Stimulated activated CD8-positive, alpha-beta memory T cell treated with anti-CD3 and anti-CD28 coated beads, Interleukin-2, amount 100 ng/mL, for 48 hours (primary cell): ENCODE data around the gene INPP4A.

ENCODE experiments used
- DNase-seq, 2 donors: peaks; one replicate each; pipeline ENCODE4 v3.0.0-alpha.2; 2020; ENCODE audit warnings: low read depth in 2 of 2

INPP4A gene

GRCh38 chr2:98460573-98461497, 16.2 kb downstream of the INPP4A start:
- DNase-seq: peak; percentile 58 to 76

DNA sequence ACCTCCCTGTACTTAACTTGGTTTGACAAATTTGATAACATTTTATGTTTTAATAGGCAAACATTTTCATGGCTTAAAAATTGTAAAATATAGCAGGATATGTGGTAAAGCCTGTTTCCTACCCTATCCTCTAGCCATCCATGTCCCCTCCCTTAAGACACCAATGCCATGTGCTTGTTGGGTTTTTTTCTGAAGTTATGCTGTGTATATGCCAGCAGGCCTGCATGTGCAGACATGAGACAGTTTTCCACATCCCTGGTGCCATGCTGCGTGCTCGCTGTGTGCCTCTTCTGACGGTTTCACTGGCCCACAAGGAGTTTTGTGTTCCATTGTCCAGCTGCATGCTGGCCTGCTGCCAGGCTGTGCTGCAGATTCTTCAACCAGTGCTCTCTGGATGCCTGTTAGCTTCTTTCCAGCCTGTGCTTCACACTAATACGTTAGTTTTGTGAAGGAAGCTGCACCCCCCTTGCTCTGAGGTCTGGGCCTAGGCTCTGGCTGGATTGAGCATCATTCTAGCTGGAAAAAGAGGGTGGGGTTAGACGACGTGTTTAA, 16.9 kb downstream of the INPP4A start:
- no peak for DNase-seq

DNA sequence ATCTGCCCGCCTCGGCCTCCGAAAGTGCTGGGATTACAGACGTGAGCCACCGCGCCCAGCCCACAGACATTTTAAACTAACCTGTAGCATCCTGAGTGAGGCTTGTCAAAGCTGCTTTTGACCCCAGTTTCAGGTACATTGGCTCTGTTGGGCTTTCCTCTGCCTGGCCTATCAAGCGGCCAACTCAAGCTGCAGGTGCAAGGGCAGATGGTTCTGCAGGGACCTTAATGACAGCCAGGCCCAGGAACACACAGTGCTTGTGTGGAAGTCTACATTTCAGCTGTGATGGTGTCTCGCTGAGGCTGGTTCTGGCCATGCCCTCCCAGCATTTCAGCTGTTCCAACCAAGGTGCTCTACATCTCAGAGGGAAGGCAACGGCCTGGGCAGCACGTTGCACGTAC, 18.4 kb downstream of the INPP4A start:
- DNase-seq: no peak

- no peak for DNase-seq
Observed at GRCh38 chr2:98463551-98463971, 18.9 kb downstream of the INPP4A start.

DNA sequence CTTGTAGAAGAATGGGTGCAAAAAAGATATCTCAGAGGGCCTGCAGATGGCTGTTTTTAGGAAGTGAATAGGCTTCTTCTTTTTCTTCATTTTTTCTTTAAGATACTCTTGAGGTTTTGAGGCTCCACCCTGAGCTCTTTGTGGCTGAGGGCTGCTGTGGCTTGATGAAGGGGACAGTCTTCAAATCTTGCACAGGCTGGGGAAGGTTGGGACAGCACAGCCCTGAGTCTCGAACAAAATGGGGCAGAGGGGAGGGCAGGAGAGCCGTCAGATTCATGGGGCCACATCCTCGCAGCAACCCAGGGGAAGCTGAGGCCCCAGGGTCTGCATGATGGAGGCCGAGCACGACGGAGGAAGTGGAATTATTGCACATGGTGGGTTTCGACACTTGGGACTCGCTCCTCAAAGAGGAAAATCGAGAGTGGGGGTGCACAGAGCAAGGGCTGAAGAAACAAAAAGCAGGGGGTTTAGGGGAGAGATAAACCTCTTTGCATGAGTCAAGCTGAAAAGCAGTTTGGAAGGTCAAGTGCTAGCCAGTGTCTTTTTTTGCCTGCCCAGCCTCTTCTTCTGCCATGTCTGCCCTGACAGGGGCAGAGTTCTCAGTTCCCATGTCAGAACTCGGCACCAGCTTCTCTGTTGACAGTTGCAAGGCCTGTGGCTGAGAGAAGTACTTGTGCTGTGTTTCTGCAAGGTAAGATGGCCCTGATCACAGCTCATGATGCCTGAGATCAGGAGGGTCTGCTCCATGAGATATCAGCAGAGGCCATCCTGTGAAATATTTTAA, 19.5 kb downstream of the INPP4A start:
- DNase-seq: no peak

DNA sequence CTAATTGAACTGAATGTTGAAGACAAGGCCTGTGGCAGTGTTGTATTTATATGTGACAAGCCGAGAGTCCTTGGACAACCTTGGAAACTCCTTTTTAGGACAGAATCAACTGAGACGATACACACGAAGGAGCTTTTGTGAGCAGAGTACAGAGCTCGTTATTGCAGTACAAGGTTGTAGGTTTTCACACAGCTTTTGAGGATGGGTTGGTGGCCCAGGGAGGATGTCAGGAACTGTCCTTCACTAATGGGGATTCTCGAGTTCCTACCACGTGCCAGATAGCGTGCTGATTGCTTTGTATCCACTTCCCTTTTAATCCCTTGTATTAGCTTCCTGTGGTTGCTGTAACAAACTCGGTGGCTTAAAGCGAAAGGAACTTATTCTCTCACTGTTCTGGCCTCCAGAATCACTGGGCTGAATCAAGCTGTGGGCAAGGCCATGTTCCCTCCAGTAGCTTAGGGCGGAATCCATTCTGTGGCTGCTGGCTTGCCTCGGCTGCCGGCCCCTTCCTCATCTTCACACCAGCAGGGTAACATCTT, 20.2 kb downstream of the INPP4A start:
- no peak for DNase-seq

DNA sequence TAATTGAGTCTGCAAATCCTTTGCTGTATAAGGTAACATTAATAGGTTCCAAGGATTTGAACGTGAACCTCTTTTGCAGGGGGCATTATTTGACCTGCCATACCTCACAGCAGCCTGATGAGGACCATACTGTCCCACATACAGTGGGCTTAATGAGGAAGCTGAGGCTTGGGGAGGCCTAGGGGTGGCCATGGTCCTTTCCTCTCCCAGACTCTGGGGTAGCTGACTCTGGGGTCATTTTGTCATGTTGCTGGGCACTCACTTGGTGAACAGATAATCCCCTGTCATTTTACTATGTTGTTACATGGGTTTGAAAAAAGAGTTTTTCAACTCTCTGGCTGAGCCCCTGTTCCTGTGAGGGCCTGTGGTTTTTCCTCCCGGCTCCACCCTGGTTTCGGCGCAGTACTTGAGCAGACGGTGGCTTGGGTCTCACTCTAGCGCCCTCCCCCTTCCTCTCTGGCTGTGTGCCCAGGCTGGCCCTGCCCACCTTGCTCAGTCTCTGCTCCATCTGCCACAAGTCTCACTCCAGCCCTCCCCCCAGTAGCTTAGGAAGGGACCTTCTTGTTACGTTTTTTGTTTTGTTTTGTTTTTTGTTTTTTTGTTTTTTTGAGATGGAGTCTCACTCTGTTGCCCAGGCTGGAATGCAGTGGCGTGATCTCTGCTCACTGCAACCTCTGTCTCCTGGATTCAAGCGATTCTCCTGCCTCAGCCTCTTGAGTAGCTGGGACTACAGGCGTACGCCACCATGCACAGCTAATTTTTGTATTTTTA, 21.0 kb downstream of the INPP4A start:
- DNase-seq: peak in 1 of 2 donors; percentile 54

GRCh38 chr2:98467082-98467536, 22.5 kb downstream of the INPP4A start:
- no peak for DNase-seq

GRCh38 chr2:98467652-98468051, 23.0 kb downstream of the INPP4A start:
- DNase-seq: no peak

DNA sequence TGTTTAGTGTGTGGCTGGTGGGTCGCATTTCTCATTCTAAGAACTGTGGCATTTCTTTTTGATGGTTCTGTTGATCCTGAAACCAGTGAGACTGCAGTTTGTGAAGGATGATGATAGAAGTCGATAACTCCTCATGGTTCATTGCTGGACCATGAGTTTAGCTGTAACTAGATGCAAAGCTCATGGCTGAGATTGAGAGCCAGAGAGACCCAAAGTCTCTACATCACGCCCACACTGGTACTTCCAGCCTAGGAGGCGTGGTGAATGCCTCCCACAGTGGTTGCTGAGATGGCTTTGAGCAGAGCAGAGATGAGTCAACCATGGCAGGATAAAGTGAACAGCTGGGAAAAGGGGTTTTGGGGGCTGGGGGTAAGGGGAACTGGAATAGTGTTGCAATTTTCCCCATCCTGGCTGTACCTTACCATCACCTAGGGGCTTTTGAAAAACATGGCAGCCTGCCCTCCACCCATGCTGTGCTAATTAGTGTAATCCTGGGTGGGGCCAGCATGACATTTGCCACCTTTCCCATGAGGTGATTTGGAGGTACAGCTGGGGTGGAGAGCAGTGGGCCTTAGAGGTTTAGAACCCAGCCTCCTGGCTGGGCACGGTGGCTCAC, 24.1 kb downstream of the INPP4A start:
- DNase-seq: peak in 1 of 2 donors; percentile 56

- DNase-seq: no peak
Observed at GRCh38 chr2:98469862-98470544, 25.3 kb downstream of the INPP4A start.

DNA sequence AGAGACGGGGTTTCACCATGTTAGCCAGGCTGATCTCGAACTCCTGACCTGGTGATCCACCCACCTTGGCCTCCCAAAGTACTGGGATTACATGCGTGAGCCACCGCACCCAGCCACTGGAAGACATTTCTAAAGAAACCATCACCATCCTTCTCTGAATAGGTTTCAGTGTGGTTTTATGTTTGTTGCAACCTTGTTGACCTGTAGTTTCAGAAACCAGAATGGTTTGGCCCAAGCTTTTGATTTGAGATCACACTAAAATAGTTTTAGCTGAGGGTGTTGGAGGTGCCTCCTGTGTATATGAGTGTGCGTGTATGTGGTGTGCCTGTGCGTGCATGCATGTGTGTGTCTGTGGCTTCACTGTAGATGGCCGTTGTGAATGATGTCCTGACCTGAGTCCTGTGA, 26.2 kb downstream of the INPP4A start:
- DNase-seq: no peak

GRCh38 chr2:98471402-98472131, 26.9 kb downstream of the INPP4A start:
- no peak for DNase-seq

GRCh38 chr2:98472132-98472650, 27.5 kb downstream of the INPP4A start:
- no peak for DNase-seq

DNA sequence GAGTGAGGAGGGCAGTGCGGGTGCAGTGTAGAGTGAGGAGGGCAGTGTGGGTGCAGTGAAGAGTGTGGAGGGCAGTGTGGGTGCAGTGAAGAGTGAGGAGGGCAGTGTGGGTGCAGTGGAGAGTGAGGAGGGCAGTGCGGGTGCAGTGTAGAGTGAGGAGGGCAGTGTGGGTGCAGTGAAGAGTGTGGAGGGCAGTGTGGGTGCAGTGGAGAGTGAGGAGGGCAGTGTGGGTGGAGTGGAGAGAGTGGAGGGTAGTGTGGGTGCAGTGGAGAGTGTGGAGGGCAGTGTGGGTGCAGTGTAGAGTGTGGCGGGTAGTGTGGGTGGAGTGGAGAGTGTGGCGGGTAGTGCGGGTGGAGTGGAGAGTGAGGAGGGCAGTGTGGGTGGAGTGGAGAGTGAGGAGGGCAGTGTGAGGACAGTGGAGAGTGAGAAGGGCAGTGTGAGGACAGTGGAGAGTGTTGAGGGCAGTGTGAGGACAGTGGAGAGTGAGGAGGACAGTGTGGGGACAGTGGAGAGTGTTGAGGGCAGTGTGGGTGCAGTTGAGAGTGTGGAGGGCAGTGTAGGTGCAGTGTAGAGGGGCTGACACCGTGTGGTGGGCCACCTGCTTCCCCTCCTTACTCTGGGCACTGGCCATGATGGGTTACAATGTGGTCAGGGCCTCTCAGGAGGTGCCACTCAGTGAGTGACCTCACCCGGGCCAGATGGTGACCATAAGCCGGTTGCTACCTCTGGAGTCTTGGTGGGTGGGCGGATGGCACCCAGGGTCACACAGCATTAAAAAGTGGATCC, 28.5 kb downstream of the INPP4A start:
- DNase-seq: no peak

DNA sequence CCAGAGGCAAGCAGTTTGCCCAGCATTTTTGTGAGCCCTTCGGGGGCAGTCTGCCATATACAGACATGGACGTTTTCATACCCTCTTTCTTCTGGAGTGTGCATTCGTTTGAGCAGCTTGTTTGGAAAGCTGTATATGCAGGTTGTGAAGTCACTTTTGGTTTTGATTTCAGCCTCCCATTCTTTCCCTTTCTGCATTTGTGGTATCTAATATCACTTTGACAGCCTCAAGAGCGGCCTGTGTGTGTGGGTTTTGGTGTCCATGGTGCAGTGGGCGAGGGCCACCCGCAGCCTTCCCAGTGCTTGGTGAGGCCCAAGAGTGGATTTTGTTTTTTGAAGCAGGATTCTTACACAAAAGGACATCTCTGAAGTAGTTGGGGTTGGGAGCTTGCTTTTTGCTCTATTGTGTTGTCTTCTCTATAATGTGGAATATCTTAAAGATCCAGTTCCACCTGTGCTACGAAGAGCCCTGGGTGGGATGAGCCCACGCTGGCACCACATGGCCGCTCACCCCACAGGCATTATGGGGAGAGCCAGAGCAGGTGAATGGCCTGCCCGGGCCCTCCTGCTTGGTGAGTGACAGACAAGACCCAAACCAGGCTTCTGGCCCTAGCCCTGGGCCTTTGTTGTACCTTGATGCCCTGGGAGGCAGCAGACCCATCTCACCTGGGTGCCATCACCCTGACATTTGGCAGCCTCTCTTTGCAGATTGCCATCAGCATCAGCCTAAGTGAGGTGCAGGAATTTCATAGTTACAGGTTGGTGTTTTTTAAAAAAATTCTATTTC, 29.5 kb downstream of the INPP4A start:
- no peak for DNase-seq

DNA sequence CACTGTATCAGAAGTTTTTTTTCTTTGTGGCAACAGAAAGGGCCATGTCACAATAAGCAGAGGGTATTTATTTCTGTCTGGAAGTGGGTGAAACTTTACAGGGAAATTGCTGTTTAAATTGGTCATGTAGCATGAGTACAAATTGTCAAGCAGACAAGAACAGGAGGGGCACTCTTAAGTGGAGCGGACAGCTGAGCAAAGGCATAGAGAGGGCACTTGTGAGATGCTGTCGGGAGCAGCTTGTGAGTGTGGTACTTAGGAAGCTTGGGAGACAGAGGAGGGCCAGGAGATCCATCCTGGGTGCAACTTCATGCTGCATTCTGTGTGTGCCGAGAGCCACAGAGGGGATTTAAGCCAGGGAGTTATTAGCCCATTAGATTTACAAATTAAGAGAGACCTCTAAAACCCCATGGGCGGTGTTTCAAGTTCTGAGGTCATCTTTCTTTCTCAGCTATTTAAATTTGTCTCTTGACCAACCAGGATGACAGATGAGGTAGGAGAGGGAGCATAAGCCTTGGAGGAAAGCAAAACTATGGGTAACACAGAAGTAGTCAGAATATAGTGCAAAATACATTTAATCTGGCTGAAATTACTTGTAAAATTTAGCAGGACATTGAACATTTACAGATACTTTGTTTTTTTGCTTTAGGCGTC, 30.4 kb downstream of the INPP4A start:
- no peak for DNase-seq
